NCI-H1092 (cell line): ENCODE measurements around the gene CACNG7.
A peak's percentile ranks its signal among the peaks of the same experiment; 100 is the strongest.
"Not testable (repeated sequence)": the region's sequence is repeated elsewhere in the genome, so short reads cannot be mapped to it uniquely, and the experiment has no call there.

Source experiments
- DNase-seq: peaks from one replicate; lab custom pipeline; 2025; lab: John Stamatoyannopoulos, UW

CACNG7 gene

GRCh38 chr19:53908935-53909415, at the start of gene CACNG7:
CACNG7 (plus strand) TSS chr19:53909278; CDS start chr19:53912832, 3,554 bp downstream.
- DNase-seq, result no peak

- DNase-seq, result no peak
Measured at GRCh38 chr19:53864308-53864836, 44.7 kb upstream of the CACNG7 start.

GRCh38 chr19:53865523-53865917, 43.6 kb upstream of the CACNG7 start:
- no peak for DNase-seq

GRCh38 chr19:53865918-53866864, 42.9 kb upstream of the CACNG7 start:
- no peak for DNase-seq

GRCh38 chr19:53866865-53867224, 42.2 kb upstream of the CACNG7 start:
- no peak for DNase-seq

- peak; percentile 52 for DNase-seq
Measured at GRCh38 chr19:53867225-53868090, 41.6 kb upstream of the CACNG7 start, which contains the start of gene MYADM. MYADM (plus strand) TSS chr19:53867883; CDS start chr19:53873530, 5,647 bp downstream.

- no peak for DNase-seq
Measured at GRCh38 chr19:53868091-53868891, 40.8 kb upstream of the CACNG7 start.

- no peak for DNase-seq
Measured at GRCh38 chr19:53868892-53869804, 39.9 kb upstream of the CACNG7 start.

- not testable (repeated sequence) for DNase-seq
Measured at GRCh38 chr19:53869805-53870484, 39.1 kb upstream of the CACNG7 start.

- DNase-seq, result no peak
Measured at GRCh38 chr19:53870485-53870844, 38.6 kb upstream of the CACNG7 start.

GRCh38 chr19:53871454-53871853, 37.6 kb upstream of the CACNG7 start:
- no peak for DNase-seq

- no peak for DNase-seq
Measured at GRCh38 chr19:53872762-53873161, 36.3 kb upstream of the CACNG7 start.

- no peak for DNase-seq
Measured at GRCh38 chr19:53873773-53874605, 35.1 kb upstream of the CACNG7 start.

- no peak for DNase-seq
Measured at GRCh38 chr19:53874606-53874990, 34.5 kb upstream of the CACNG7 start.

GRCh38 chr19:53875602-53876325, 33.3 kb upstream of the CACNG7 start:
- no peak for DNase-seq

GRCh38 chr19:53876651-53877224, 32.3 kb upstream of the CACNG7 start:
- no peak for DNase-seq

- DNase-seq, result no peak
Measured at GRCh38 chr19:53877361-53877766, 31.7 kb upstream of the CACNG7 start.

GRCh38 chr19:53878776-53879139, 30.3 kb upstream of the CACNG7 start:
- DNase-seq, result no peak
